ENCODE measurements around the gene UGGT2. TPM values are rescaled to one million over a fixed set of nuclear protein-coding genes. Genes with fewer than 3 reads are reported as not detected.
A peak's percentile ranks its signal among the peaks of the same experiment; 100 is the strongest.

Gene UGGT2
- total RNA-seq, 4 donors from 2014 or later: 7.7 to 35.3 (median 11.1) TPM

GRCh38 chr13:96020931-96021330 lies 32.3 kb downstream of the UGGT2 start:
- 90 to 91% methylated on average over 2 of the region's 2 CpGs for WGBS, 2 donors
- no peaks in the 10 kb centered on the region for H3K27me3 ChIP-seq
- H3K27ac ChIP-seq: no peak overlapping the region
- intact Hi-C loops (cut with DNase I): no loop called here
- no peak overlapping the region for H3K4me3 ChIP-seq
- peaks cover 0 to 22% (median 0%) of the 10 kb centered on the region in 3 donors for H3K36me3 ChIP-seq
- peaks cover 0 to 8% (median 5%) of the 10 kb centered on the region in 3 donors for H3K9me3 ChIP-seq
- peaks cover 0 to 13% (median 0%) of the 10 kb centered on the region in 3 donors for H3K4me1 ChIP-seq
- no peak for TF ChIP-seq POLR2A (IDR thresholded peaks at IDR 0.05)
- TF ChIP-seq, protein P1, sequence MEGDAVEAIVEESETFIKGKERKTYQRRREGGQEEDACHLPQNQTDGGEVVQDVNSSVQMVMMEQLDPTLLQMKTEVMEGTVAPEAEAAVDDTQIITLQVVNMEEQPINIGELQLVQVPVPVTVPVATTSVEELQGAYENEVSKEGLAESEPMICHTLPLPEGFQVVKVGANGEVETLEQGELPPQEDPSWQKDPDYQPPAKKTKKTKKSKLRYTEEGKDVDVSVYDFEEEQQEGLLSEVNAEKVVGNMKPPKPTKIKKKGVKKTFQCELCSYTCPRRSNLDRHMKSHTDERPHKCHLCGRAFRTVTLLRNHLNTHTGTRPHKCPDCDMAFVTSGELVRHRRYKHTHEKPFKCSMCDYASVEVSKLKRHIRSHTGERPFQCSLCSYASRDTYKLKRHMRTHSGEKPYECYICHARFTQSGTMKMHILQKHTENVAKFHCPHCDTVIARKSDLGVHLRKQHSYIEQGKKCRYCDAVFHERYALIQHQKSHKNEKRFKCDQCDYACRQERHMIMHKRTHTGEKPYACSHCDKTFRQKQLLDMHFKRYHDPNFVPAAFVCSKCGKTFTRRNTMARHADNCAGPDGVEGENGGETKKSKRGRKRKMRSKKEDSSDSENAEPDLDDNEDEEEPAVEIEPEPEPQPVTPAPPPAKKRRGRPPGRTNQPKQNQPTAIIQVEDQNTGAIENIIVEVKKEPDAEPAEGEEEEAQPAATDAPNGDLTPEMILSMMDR (IDR thresholded peaks at IDR 0.05): no peak
- no peak for DNase-seq

DNA sequence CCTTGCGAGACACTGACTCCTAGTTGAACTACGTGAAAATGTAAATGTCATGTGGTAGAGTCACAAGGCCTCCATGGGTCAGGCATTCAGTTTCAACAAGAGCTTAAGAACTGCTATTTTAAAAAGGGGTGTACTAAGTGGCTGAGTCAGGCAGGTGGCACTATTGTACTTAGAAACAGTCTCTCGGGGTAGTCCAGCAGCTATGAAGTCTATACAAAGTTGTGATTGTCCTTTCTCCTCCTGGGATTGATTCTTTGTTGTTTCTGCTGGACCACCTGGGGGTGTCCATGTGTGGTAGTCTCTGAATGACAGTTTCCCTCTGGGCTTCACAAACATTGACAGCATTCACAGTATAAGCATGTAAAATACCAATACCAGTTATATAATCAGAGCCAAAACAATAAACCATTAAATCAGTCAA lies 33.0 kb downstream of the UGGT2 start:
- Histone ChIP-seq H3K4me3 (no peak overlapping the region), H3K4me1 (peaks cover 0 to 6% (median 0%) of the 10 kb centered on the region in 3 donors), H3K27me3 (no peaks in the 10 kb centered on the region), H3K36me3 (peaks cover 0 to 23% (median 0%) of the 10 kb centered on the region in 3 donors), H3K27ac (no peak overlapping the region), H3K9me3 (peaks cover 0 to 11% (median 8%) of the 10 kb centered on the region in 3 donors)
- intact Hi-C loops (cut with DNase I): no loop called here
- no peak for DNase-seq
- WGBS, 2 donors: 37 to 42% methylated on average over 3 of the region's 3 CpGs
- TF ChIP-seq, protein P1 (IDR thresholded peaks at IDR 0.05): peak in 5 of 6 experiments; percentile 44 to 65 (median 52)
- TF ChIP-seq POLR2A (IDR thresholded peaks at IDR 0.05): no peak

DNA sequence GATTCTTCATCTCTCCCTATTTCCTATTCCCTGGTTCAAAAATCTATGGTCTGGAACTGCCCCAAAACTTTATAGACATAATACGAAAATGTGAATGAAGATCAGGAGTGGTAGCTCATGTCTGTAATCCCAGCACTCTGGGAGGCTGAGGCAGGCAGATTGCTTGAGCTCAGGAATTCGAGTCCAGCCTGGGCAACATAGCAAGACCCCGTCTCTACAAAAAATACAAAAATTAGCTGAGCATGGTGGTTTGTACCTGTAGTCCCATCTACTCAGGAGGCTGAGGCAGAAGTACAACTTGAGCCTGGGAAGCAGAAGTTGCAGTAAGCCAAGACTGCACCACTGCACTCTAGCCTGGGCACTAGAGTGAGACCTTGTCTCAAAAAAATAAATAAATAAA lies 35.1 kb downstream of the UGGT2 start:
- Histone ChIP-seq H3K27ac (no peak overlapping the region), H3K4me3 (no peak overlapping the region), H3K27me3 (no peaks in the 10 kb centered on the region), H3K36me3 (peaks cover 0 to 23% (median 0%) of the 10 kb centered on the region in 3 donors), H3K9me3 (peaks cover 0 to 11% (median 8%) of the 10 kb centered on the region in 3 donors), H3K4me1 (peaks cover 0 to 3% (median 0%) of the 10 kb centered on the region in 3 donors)
- no peak for TF ChIP-seq POLR2A (IDR thresholded peaks at IDR 0.05)
- TF ChIP-seq, protein P1 (IDR thresholded peaks at IDR 0.05): no peak
- no peak for DNase-seq
- WGBS, 2 donors: 86 to 89% methylated on average over 3 of the region's 3 CpGs
- intact Hi-C loops (cut with DNase I): no loop called here

DNA sequence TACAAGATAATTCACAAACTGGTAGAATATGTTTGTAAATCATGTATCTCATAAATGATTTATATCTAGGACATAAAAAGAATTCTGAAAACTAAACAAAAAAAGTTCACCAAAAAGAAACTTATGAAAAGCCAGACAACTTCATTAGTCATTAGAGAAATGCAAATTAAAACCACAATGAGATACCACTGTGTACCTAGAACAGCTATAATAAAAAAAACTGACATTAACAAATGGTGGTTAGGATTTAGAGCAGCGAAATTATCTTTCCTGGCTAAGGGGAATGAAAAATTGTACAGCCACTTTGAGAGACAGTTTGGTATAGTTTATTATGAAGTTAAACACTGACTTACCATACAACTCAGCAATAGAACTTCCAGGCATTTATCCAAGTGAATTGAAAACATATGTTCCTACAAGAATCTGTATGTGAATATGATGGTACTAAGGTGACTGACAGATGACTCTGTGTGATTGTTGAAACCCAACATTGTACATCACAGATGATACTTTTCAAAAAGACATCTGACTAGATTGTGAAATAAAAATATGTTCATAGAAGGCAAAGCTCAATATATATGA lies 41.8 kb downstream of the UGGT2 start:
- intact Hi-C loops (cut with DNase I): no loop called here
- Histone ChIP-seq H3K4me1 (peaks cover 0 to 3% (median 0%) of the 10 kb centered on the region in 3 donors), H3K9me3 (peaks cover 0 to 8% (median 7%) of the 10 kb centered on the region in 3 donors), H3K27me3 (no peaks in the 10 kb centered on the region), H3K4me3 (no peak overlapping the region), H3K27ac (no peak overlapping the region), H3K36me3 (peaks cover 0 to 16% (median 0%) of the 10 kb centered on the region in 3 donors)
- WGBS, 2 donors: 48 to 63% methylated on average over 1 of the region's 1 CpG
- TF ChIP-seq POLR2A (IDR thresholded peaks at IDR 0.05): no peak
- TF ChIP-seq, protein P1 (IDR thresholded peaks at IDR 0.05): no peak
- DNase-seq: no peak

DNA sequence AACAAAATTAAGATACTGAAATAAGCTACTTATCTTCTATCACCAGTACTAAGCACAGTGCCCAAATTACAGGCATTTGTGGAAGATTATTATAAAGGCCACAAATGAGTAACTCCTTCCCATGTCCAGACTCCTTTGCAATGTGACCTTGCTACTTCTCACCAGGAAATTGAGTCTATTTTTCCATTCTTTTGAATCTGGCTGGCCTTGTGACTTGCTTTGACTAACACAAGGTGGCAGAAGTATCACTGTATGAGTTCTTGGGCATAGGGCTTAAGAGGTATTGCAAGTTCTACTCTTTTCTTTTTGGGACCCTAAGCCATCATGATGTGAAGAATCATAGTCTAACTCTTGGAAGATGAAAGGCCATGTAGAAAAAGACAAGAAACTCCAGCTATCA lies 49.9 kb downstream of the UGGT2 start:
- H3K4me1 ChIP-seq: no peaks in the 10 kb centered on the region
- H3K36me3 ChIP-seq: peaks cover 0 to 4% (median 0%) of the 10 kb centered on the region in 3 donors
- no peak overlapping the region for H3K27ac ChIP-seq
- H3K27me3 ChIP-seq: no peaks in the 10 kb centered on the region
- intact Hi-C loops (cut with DNase I): no loop called here
- DNase-seq: no peak
- H3K4me3 ChIP-seq: no peak overlapping the region
- no peaks in the 10 kb centered on the region for H3K9me3 ChIP-seq
- TF ChIP-seq, protein P1 (IDR thresholded peaks at IDR 0.05): no peak
- no peak for TF ChIP-seq POLR2A (IDR thresholded peaks at IDR 0.05)

Measured in esophagus squamous epithelium (tissue), 5 donors.